Endodermal cell (in vitro differentiated cells): ENCODE results near the gene CTU2. TPM values are rescaled to one million over a fixed set of nuclear protein-coding genes. Genes with fewer than 3 reads are reported as not detected.

Source experiments
- DNase-seq: peaks from one replicate; pipeline ENCODE4 v3.0.0-alpha.2; 2017
- H3K27ac ChIP-seq: 2 replicates; pipeline ENCODE4 v1.5.1; 2013; ENCODE audit warnings: mild to moderate bottlenecking, low read depth, low read length, moderate library complexity
- H3K27me3 ChIP-seq: 2 replicates; pipeline ENCODE4 v1.6.1; 2013; ENCODE audit warnings: mild to moderate bottlenecking, low read length, moderate library complexity; ENCODE audit not compliant: insufficient read depth, control insufficient read depth, poor library complexity, severe bottlenecking
- H3K36me3 ChIP-seq: 2 replicates; pipeline ENCODE4 v1.7.0; 2013; ENCODE audit warnings: mild to moderate bottlenecking, low read length, moderate library complexity; ENCODE audit not compliant: control insufficient read depth, insufficient read depth
- H3K4me1 ChIP-seq: one replicate; pipeline ENCODE4 v1.7.0; 2013; ENCODE audit warnings: low read length; ENCODE audit not compliant: control insufficient read depth, insufficient read depth
- H3K4me3 ChIP-seq: 2 replicates; pipeline ENCODE4 v1.5.1; 2013; ENCODE audit warnings: mild to moderate bottlenecking, low read length, moderate library complexity
- H3K9ac ChIP-seq: 2 replicates; pipeline ENCODE4 v1.6.1; 2013; ENCODE audit warnings: mild to moderate bottlenecking, low read length, moderate library complexity; ENCODE audit not compliant: poor library complexity, severe bottlenecking; ENCODE audit errors: extremely low read depth
- H3K9me3 ChIP-seq: 2 replicates; pipeline ENCODE4 v1.6.1; 2013; ENCODE audit warnings: mild to moderate bottlenecking, low read length, moderate library complexity; ENCODE audit not compliant: control insufficient read depth
- H3K27ac Mint-ChIP-seq: 2 replicates; pipeline ENCODE4 v1.8.0; 2020; ENCODE audit warnings: mixed read lengths
- H3K27me3 Mint-ChIP-seq: 2 replicates; pipeline ENCODE4 v1.8.0; 2021; ENCODE audit warnings: mild to moderate bottlenecking, mixed read lengths; ENCODE audit not compliant: insufficient read depth
- H3K36me3 Mint-ChIP-seq: 2 replicates; pipeline ENCODE4 v1.8.0; 2020; ENCODE audit warnings: low read depth, mixed read lengths
- H3K4me1 Mint-ChIP-seq: 2 replicates; pipeline ENCODE4 v1.8.0; 2020; ENCODE audit warnings: mixed read lengths
- H3K4me3 Mint-ChIP-seq: 2 replicates; pipeline ENCODE4 v1.8.0; 2020; ENCODE audit warnings: mild to moderate bottlenecking, moderate library complexity, mixed read lengths
- H3K9me3 Mint-ChIP-seq: 2 replicates; pipeline ENCODE4 v1.8.0; 2020; ENCODE audit warnings: mild to moderate bottlenecking, mixed read lengths
- CTCF ChIP-seq: fragments of 200-600 bp; sonication (generic); conservative IDR thresholded peaks from 2 replicates; pipeline ENCODE4 v1.5.0; 2021; ENCODE audit warnings: antibody characterized with exemption, mild to moderate bottlenecking
- WGBS, 2 experiments: methylation state at CpG; one replicate each; pipeline versions ENCODE4 v1.1.5 to v1.1.7; 2013; ENCODE audit warnings: missing lambda C conversion rate in 2 of 2, mixed read lengths in 1 of 2; ENCODE audit not compliant: insufficient coverage in 1 of 2, insufficient read length in 1 of 2; 5-methylcytosine and 5-hydroxymethylcytosine counted together
- total RNA-seq, 2 donors: library from RNA; stranded (reverse); fragmentation: NEBNext Ultra II Directional in 1 of 2; extraction: Animal tissue kit (Norgen Biotek cat#: 25700) in 1 of 2; gene quantifications; 2 replicates in 1 of 2; 3 replicates in 1 of 2; pipeline ENCODE4 v1.2.1, GENCODE V29; 2021

CTU2 gene
- total RNA-seq, 2 donors from 2014 or later: 16.7 to 24.3 TPM

DNA sequence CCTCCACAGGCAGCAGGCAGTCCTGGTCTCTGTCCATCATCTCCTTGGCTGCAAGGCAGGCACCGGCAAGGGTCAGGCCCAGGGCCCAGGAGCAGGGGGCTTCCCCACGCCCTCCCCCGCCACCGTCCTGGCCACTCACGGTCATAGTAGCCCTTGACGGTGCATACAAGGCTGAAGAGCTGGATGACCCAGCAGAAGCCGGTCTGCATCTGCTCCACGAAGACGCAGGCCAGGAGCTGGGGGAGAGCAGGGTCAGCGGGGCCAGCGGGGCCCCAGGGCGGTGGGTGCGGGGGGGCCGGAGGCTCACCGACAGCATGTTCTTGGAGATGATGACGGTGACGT lies 20.1 kb downstream of the CTU2 start:
- no peak for TF ChIP-seq CTCF

GRCh38 chr16:88726981-88727380 lies 20.7 kb downstream of the CTU2 start:
- Histone ChIP-seq H3K9ac (no peak overlapping the region), H3K4me3 (no peak overlapping the region), H3K27me3 (no peaks in the 10 kb centered on the region), H3K4me1 (no peaks in the 10 kb centered on the region), H3K9me3 (no peaks in the 10 kb centered on the region), H3K36me3 (peaks cover 3% of the 10 kb centered on the region), H3K27ac (no peak overlapping the region)
- H3K4me1 Mint-ChIP-seq: no peaks in the 10 kb centered on the region
- H3K27me3 Mint-ChIP-seq: no peaks in the 10 kb centered on the region
- TF ChIP-seq CTCF: no peak
- no peak overlapping the region for H3K4me3 Mint-ChIP-seq
- H3K36me3 Mint-ChIP-seq: peaks cover 19% of the 10 kb centered on the region
- H3K9me3 Mint-ChIP-seq: no peaks in the 10 kb centered on the region
- no peak for DNase-seq
- 97 to 98% methylated on average over 25 to 28 of the region's 28 CpGs for WGBS, 2 experiments
- no peak overlapping the region for H3K27ac Mint-ChIP-seq

More for the DNA sequence above, 20.1 kb downstream of the CTU2 start:
- Histone ChIP-seq H3K9ac (no peak overlapping the region), H3K4me1 (no peaks in the 10 kb centered on the region), H3K9me3 (no peaks in the 10 kb centered on the region), H3K27ac (no peak overlapping the region), H3K36me3 (peaks cover 3% of the 10 kb centered on the region), H3K4me3 (no peak overlapping the region), H3K27me3 (no peaks in the 10 kb centered on the region)
- H3K9me3 Mint-ChIP-seq: no peaks in the 10 kb centered on the region
- H3K4me3 Mint-ChIP-seq: no peak overlapping the region
- WGBS, 2 experiments: 94 to 96% methylated on average over 16 of the region's 17 CpGs
- no peak for DNase-seq
- no peaks in the 10 kb centered on the region for H3K27me3 Mint-ChIP-seq
- peaks cover 18% of the 10 kb centered on the region for H3K36me3 Mint-ChIP-seq
- H3K4me1 Mint-ChIP-seq: no peaks in the 10 kb centered on the region
- no peak overlapping the region for H3K27ac Mint-ChIP-seq

- no peak overlapping the region for H3K4me3 Mint-ChIP-seq
- H3K4me3 ChIP-seq: no peak overlapping the region
- no peak for TF ChIP-seq CTCF
- peak overlapping the region; percentile 21 for H3K27ac Mint-ChIP-seq
- peaks cover 3% of the 10 kb centered on the region for H3K36me3 ChIP-seq
- DNase-seq: no peak
- H3K9me3 Mint-ChIP-seq: no peaks in the 10 kb centered on the region
- H3K9me3 ChIP-seq: no peaks in the 10 kb centered on the region
- peaks cover 19% of the 10 kb centered on the region for H3K36me3 Mint-ChIP-seq
- H3K9ac ChIP-seq: no peak overlapping the region
- H3K27ac ChIP-seq: no peak overlapping the region
- H3K4me1 Mint-ChIP-seq: no peaks in the 10 kb centered on the region
- 79 to 85% methylated on average over 16 to 20 of the region's 20 CpGs for WGBS, 2 experiments
- no peaks in the 10 kb centered on the region for H3K27me3 Mint-ChIP-seq
- H3K27me3 ChIP-seq: no peaks in the 10 kb centered on the region
- H3K4me1 ChIP-seq: no peaks in the 10 kb centered on the region
These were observed 21.6 kb downstream of the CTU2 start for GRCh38 chr16:88727871-88728270.
